Measurements from ENCODE around the gene MTMR10.

- TF ChIP-seq POLR2A (IDR thresholded peaks at IDR 0.05) (no peak), EP300 (IDR thresholded peaks at IDR 0.05) (no peak)
- TF ChIP-seq, protein P1, sequence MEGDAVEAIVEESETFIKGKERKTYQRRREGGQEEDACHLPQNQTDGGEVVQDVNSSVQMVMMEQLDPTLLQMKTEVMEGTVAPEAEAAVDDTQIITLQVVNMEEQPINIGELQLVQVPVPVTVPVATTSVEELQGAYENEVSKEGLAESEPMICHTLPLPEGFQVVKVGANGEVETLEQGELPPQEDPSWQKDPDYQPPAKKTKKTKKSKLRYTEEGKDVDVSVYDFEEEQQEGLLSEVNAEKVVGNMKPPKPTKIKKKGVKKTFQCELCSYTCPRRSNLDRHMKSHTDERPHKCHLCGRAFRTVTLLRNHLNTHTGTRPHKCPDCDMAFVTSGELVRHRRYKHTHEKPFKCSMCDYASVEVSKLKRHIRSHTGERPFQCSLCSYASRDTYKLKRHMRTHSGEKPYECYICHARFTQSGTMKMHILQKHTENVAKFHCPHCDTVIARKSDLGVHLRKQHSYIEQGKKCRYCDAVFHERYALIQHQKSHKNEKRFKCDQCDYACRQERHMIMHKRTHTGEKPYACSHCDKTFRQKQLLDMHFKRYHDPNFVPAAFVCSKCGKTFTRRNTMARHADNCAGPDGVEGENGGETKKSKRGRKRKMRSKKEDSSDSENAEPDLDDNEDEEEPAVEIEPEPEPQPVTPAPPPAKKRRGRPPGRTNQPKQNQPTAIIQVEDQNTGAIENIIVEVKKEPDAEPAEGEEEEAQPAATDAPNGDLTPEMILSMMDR (IDR thresholded peaks at IDR 0.05) = no peak
Measured at GRCh38 chr15:31013863-31014607, 22.6 kb upstream of the MTMR10 start.

All from ovary (tissue), 3 donors.